ENCODE data around the gene DALRD3.

Gene DALRD3

DNA sequence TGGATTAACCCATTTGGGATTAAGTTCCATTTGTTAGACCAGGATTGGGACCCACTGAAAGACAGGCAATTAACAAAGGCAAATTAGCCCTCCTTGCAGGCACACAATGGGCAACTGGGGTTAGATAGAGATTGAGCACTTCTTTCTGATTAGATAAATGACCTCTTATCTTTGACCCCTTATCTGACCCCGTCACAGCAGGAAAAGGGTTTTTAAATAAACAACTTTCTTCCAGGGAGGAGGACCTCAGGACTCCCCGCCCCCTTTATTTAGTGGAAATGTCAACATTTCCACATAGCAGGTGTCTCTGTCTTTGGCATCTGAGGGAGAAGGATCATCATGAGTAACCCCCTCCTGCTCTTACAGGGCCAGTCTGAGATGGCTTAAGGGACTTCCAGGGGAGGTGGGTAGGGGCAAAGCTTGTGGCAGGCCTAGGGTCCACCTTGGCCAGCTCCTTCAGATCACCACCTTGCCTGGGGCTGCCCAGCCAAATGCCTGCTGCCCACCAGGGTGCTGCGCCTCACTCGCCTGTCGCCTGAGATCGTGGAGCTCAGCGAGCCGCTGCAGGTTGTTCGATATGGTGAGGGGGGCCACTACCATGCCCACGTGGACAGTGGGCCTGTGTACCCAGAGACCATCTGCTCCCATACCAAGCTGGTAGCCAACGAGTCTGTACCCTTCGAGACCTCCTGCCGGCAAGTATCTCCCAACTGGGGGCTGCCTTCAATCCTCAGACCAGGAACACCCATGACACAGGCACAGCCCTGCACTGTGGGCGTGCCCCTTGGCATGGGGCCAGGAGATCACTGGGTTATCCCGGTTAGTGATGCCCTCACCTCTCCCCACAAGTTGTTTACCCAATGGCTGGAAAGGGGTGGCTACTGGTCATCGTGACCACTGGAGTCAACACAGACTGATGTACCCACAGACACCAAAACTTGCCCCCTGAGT lies 13.8 kb downstream of the DALRD3 start:
- DNase-seq = no peak

DNA sequence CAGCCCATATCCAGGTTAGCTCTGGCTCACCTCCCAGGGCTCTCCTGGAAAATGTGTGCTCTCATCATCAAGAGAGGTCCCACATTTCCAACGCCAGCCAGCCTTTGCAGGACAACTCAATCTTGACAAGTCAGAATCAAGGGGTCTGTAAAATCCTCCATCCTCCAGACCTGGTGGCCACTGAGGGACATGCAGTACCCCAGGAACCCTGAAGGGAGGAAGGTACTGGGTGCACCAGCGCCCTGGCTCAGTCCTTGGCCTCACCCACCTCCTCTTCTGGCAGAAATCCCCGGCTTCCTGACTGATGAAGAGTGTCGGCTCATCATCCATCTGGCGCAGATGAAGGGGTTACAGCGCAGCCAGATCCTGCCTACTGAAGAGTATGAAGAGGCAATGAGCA lies 17.2 kb downstream of the DALRD3 start:
- no peak for DNase-seq

DNA sequence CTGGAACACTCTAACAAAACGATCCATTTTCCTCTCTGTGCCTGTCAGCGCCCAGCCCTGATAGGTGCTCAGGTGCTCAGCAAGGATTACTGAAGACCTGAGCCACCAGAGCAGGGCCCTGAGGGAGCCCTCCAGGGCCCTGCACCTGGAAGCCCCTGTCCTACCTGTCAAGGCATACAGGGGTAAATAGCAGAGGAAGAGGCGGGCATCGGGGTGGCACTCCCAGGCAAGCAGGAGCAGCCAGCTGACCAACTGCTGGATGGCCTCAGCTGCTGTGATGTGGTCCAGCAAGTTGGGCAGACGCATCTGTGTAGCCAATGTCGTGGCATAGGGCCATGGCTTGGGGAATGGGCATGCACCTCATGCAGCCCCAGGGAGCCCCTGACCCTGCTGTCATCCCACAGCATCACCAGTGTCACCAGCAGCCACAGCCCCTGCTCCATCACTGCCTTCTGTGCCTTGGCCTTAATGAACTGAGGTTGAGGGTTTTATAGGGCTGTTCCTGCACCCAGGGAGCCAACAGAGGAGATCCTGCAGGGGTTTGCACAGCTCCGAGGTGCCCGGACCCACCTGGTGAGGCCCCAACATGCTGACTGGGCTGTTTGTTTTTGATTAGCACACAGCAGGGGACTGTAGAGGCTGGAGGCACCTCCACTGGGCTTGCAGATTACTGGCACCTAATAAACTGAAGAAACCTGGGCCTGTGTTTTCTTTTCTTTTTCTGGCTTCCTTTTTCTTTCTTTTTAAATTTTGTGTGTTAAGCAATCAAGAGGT lies 19.1 kb downstream of the DALRD3 start:
- no peak for DNase-seq

DNA sequence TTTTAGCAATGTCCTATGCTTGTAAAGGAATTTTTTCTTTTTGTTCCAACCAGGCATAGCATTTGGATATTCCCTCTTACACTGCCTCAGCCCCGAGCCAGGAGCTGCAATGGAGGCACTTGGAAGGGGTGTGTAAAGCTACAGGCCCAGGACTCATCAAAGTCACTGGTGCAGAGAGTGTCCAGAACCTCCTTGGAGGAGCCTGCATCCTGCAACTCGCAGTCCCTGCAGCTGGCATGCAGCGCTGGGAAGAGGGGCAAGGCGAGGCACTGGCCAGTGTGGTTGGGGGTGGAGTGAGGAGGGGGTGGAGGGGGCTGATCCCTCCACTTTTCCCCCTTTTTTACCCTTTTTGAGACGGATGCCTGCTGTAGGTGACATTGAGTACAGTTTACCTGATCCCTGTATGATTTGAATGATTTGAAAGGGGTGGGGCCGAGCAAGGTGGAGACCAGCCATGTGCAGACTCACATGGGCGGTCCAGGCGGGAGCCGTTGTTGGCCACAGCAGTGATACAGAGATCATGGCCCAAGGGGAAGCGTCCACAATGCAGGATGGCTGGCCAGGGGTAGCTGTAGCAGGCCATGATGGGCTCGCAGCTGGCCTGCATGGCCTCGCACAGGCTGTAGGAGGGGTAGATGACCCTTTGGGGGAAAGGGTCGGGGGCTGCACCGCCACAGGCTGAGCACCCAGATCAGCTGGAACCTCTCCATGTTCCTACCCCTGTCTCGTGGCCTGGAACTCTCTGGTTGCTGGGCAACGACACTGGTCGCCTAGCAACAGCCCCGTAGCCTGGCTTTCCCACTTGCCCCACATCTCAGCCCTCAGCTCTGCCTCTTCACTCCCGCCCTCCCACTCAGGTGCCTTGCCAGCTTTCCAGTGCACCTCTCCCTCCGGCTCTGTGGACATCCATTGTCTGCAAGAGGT lies 20.4 kb downstream of the DALRD3 start:
- DNase-seq = no peak

DNA sequence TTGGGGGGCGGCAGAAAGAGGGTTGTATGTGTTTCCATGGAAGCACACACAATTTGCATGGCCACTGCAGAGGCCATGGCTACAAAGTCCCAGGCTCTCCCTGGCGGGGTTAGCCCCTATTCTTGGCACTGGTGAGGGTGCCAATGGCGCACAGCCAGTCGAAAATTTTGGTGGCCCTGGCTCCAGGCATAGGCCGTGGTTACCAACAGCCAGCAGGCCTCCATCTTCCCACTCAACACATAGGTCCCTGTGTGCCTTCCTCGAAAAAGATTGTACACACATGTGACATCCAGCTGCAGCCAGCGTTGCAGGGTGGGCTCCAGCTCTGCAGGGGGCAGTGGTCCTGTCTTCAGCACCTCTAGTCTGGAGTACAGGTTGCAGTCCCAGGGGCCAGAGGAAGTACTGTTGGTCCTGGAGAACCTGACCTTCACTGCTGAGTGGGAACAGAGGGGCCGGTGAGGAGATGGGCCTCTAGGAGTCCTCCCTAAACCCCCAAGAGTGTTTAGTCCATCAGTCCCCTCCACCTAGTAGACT lies 21.2 kb downstream of the DALRD3 start:
- no peak for DNase-seq

DNA sequence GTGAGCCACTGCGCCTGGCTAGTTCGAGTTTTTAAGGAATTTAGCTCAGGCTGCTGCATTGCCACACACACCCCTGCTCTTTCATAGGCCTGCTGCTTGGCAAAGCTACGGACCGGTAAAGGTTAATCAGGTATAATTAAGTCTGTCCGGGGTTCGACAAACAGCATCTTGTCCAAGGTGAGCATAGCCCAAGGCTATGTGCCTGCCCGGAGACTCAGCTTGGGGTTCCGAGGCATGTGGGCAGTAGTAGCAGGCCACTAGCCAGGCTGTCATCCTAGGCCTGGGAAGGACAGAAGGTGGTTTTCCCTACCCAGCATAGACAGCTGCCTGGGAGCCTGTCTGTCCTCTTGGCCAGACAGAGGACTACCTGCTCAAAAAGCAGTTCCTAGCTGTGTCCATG lies 21.7 kb downstream of the DALRD3 start:
- DNase-seq = no peak

DNA sequence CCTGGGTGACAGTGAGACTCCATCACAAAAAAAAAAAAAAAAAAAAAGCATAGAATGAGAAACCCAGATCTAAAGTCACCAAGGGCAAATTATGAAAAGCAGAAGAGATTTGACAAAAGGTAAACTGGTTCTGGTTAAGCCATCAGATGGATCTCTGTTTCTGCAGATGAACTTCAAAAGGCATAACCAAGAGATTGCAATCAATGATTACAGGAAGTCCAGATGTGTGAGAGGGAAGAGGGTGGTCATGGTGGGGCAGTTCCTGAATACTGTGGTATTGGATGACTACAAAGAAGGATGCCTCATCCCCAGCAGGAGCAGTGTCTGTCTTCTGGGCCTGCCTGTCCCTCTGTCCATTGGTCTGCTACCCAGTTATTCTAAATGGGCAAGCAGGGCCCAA lies 24.5 kb downstream of the DALRD3 start:
- DNase-seq = no peak

DNA sequence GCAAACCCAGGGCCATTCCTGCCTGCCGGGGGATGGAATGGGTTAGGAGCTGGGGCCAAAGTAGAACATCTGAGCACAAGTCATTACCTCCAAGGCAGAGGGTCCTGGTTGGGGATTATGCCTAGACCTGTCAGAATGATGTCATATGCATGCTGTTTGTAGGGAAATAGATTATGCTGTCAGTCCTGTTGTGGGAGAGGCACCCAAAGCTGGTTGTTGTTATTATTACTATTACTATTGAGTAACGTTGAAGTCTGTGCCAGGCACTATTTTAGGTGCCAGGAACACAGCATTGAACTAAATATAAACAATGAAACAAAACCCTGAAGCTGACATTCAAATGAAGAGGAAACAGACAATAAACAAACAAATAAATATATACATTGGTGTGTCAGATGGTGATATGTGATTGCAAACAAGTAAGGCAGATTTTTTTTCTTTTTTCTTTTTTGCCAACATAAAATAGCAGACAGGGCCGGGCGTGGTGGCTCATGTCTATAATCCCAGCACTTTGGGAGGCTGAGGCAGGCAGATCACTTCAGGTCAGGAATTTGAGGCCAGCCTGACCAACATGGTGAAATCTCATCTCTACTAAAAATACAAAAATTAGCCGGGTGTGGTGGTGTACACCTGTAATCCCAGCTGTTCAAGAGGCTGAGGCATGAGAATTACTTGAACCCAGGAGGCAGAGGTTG lies 26.4 kb downstream of the DALRD3 start:
- no peak for DNase-seq

DNA sequence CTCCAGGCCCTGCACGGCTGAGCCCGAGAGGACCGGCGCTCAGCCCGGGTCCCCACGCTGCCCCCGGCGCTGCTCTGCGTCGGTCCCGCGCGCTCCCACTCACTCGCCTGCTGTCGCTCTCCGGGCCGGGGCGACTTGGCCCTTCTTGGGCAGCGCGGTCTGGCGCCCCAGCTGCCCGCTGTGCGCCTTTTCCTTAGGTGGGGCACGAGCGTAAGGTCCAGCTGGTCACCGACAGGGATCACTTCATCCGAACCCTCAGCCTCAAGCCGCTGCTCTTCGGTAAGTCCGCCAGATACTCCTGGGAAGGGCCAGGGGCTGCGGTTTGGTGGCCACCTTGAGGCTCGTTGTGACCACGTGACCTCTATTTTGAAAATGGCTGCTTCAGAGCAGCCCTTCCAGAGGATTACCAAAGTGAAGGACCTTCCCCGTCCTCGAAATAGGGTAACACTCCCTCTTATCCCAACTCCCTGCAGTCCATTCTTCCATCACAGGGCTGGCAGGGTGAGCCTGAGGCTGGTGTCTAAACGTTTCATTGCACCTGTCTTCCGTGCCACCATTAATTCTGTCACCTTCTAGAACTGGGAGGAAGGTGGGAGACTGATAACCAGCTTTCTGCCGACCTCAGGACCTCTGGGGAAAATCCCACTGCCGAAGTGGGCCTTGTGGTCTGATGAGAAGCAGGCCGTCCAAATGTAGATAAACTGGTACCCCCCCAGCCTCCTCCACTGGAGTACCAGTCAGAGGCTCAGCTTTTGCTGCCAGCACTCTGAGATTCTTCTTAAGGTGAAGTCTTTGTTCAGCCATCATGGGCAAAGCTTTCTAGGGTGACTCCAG lies 27.5 kb downstream of the DALRD3 start:
- DNase-seq = peak; percentile 32

DNA sequence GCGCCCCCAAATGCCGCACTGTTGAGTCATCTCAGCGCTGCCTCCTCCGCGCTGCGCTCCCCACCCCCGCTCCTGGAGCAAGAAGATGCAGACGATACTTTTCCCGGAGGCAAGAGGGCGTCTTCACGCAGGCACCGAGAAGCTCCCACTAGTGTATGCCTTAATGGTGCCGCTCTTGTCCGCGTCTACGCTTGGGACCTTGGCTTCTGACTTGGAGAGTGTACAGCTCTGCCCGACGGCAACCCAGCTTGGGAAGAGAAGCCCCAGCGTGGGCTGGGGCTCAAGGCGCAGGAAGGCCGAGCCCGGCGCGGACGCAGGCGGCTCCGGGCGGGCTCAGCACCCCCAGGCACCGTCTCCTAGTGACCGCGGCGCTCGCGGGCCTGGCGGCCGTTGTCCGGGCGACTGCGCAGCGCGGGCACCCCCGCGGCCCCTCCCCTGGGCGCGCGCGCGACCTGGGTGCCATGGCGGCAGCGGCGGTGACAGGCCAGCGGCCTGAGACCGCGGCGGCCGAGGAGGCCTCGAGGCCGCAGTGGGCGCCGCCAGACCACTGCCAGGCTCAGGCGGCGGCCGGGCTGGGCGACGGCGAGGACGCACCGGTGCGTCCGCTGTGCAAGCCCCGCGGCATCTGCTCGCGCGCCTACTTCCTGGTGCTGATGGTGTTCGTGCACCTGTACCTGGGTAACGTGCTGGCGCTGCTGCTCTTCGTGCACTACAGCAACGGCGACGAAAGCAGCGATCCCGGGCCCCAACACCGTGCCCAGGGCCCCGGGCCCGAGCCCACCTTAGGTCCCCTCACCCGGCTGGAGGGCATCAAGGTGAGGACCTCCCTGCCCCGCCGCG lies 28.4 kb downstream of the DALRD3 start, which contains the start of gene P4HTM:
TSS of gene P4HTM (plus strand) at position 446 of the 840 bp plus-strand sequence. CDS start at position 462, 16 bp downstream.
- peak; percentile 89 for DNase-seq

DNA sequence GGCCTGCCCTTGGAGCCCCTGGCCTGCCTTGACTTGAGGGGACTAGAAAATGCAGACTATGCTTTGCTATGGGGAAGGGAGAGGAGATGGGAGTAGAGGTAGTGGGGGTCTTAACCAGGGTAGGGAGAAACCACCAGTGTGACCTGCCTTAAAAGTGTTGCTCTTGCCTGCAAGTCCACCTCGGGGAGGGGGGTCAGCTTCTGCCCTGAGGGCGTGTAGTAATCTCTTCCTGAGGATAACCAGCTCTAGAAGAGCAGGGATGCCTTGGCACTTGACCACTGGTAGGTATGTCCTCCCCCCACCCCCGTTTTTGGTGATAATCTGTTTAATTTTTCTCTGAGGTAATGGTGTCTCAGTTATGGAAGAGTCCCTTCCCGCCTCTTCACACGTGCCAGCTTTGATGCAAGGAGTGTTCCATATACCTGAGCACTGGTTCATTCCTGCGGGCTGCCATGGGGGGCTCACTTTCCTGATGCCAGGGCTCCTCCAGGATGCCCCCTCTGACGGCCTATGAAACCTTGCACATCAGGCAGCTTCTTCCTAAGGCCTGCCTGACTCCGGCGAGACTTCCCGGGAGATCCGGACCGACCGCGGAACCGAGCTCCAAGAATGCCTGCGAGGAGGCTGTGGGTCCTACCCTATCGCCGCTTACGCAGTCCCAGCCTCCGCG lies 29.1 kb downstream of the DALRD3 start:
- no peak for DNase-seq

DNA sequence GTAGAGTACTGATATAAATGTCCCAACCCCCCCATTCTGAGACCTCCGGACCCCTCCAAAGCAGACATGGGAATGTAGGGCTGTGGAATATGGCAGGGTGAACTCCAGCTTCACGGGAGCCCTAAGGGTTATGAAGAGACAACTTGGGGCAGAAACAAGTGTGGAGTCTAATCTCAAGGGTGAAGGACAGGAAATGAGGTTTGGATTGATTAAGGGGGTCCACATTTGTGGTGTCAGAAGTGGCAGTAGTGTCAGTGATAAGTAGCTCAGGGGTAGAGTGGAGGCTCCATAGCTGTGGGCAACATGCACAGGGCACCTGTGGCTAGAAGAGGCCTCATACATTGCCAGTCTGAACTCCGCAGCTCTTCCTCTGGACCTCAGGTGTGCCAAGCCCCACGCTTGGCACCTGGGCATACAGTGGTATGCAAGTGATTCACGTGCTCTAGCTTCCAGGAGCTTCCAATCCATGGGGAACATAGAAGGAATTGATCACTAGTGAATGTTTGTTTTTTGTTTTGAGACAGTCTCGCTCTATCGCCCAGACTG lies 32.5 kb downstream of the DALRD3 start:
- no peak for DNase-seq

DNA sequence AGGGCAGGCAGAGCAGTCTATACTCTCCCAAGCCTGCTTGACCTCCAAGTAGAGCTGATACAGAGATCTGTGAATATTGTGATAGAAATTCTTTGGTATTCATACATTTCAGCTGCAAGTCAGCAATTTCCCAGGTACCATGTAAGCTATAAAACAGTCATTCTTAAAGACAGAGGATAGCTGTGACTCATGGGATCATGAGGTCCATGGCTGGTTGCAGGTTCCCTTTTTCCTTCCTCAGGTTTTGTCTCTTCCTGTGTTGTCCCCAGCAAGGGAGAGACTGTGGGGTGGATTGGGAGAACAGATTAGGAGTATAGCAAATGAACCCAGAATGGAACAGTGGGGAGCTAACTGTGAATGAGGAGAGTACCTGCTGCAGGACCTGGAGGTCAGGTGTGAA lies 33.7 kb downstream of the DALRD3 start:
- DNase-seq = no peak

DNA sequence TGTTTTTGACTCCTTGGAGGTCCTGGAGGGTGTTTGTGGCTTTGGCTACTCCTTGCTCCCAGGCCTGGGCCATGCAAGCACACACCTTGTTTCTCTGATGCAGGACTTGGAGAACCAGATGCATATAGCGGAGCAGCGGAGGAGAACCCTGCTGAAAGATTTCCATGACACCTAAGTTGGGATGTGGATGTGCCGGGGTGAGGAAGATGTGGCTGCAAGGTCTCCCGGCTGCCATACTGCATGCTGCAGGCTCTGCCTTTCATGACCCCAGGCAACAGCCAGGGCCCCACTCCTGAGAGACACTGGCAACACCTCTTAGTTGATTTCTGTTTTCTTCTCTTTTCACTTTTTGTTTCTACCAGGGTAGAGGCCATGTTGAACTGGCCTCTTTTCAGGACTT lies 35.3 kb downstream of the DALRD3 start:
- no peak for DNase-seq

DNA sequence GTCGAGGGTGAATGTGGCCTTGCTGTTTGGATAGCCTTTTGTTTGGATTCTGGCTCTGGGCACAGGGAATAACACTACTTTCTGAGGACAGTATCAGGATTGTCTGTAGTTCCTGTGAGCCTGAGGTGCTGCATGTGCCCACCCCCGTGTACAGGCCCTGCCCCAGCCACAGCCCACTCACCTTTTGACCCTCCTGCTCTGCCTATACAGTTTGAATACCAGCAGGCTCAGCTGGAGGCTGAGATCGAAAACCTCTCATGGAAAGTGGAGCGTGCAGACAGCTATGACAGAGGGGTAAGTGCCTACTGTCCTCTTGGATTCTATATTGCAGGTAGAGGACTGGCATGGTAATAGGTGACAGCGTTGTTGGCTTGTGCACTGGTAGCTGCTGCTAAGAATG lies 35.7 kb downstream of the DALRD3 start:
- DNase-seq = no peak

DNA sequence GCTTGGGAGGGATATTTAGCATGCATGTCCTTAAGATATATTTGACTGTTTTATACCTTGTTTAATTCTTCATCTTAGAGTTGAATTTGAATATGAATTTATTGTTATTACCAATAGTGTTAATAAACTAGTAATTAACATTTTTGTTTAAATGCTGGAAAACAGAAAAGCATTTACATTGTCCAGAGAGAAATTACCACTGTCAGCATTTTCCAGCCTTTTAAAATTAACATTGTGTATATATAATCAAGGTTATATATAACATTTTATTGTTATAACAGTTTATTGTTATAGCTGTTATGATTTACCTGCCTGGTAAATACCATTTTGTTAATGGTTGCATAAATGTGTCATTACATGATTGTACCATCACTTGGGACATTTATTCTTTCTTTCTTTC lies 36.4 kb downstream of the DALRD3 start:
- DNase-seq = no peak

DNA sequence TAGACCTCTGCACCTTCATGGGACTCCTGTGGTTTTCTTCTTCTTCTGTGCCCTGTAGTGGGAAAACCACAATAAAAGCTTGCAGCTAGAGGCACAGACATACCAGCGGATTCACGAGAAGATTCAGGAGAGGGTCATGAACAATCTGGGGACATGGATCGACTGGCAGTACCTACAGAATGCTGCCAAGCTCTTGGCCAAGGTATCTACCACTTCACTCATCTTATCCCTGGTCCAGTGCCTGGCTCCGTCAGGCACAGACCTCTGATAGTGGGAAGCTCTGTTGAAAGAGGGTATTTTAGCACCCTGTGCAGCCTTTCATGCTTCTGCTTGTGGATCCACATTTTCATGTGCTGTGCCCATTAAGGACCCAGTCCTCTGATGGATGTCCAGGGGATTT lies 38.1 kb downstream of the DALRD3 start:
- no peak for DNase-seq

DNA sequence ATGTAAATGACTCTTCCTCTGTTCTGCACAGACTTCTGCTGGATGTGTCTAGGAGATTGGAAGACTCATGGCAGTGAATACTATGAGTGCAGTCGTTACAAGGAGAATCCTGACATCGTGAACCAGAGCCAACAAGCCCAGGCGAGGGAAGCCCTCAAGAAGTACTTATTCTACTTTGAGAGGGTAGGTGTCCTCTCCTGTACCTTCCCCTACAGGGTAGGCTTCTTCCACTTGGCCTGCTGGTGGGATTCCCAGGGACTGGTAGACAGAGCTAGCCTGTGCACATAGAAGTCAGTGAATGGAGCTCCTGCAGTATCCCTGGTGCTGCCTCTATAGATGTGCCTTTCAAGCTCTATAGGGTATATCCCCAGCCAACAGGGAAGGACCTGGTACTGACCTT lies 38.9 kb downstream of the DALRD3 start:
- no peak for DNase-seq
